ENCODE results near the gene TENM4. TPM values are rescaled to one million over a fixed set of nuclear protein-coding genes. Genes with fewer than 3 reads are reported as not detected.
A peak's percentile ranks its signal among the peaks of the same experiment; 100 is the strongest.

The TENM4 gene
- total RNA-seq, 1 donor = 10.4 TPM

DNA sequence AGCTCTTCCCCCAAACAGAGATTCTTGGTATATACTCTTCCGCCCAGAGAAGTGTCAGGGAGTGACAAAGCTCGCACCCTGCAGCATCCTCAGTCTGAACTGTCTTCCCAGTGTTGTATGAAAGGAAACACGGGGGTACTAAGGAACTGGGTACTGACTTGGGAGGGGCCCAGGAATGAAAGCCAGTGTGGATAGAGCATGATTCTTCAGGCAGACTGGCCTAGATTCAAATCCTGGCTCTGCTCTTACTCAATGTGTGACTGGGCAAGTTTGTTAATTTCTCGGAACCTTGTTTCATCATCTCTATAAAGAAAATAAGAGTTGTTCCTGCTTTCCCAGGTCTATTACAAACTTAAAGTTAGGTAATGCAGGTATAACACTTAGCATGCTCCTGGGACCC lies 600.2 kb downstream of the TENM4 start:
- H3K4me3 ChIP-seq (ENCODE audit: low read depth, low read length) = no peak overlapping the region
- DNase-seq (ENCODE audit: low read depth) = peak; percentile 64
- TF ChIP-seq, protein P1, sequence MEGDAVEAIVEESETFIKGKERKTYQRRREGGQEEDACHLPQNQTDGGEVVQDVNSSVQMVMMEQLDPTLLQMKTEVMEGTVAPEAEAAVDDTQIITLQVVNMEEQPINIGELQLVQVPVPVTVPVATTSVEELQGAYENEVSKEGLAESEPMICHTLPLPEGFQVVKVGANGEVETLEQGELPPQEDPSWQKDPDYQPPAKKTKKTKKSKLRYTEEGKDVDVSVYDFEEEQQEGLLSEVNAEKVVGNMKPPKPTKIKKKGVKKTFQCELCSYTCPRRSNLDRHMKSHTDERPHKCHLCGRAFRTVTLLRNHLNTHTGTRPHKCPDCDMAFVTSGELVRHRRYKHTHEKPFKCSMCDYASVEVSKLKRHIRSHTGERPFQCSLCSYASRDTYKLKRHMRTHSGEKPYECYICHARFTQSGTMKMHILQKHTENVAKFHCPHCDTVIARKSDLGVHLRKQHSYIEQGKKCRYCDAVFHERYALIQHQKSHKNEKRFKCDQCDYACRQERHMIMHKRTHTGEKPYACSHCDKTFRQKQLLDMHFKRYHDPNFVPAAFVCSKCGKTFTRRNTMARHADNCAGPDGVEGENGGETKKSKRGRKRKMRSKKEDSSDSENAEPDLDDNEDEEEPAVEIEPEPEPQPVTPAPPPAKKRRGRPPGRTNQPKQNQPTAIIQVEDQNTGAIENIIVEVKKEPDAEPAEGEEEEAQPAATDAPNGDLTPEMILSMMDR (IDR thresholded peaks at IDR 0.05; ENCODE audit: insufficient read depth, low read depth, low read length) = no peak

DNA sequence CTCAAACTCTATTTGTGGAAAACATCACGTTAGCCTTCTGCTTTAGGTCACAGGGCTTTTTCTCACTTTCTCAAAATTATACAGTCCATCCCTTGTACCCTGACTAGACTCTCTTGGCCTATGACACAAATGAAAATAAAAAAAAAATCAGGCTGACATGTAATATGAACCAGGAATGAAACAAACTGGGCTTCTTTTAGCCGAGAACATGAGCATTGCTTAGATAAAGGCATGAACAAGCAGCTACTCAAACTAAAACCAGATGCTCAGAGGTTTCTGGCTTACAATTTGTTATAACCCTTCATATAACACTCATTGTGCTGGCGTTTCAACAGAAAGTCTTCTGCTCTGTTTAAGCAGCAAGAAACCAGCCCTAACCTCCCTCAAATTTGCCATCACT lies 600.6 kb downstream of the TENM4 start:
- peak; percentile 75 for DNase-seq (ENCODE audit: low read depth)
- TF ChIP-seq, protein P1 (IDR thresholded peaks at IDR 0.05; ENCODE audit: insufficient read depth, low read depth, low read length) = no peak
- no peak overlapping the region for H3K4me3 ChIP-seq (ENCODE audit: low read depth, low read length)

DNA sequence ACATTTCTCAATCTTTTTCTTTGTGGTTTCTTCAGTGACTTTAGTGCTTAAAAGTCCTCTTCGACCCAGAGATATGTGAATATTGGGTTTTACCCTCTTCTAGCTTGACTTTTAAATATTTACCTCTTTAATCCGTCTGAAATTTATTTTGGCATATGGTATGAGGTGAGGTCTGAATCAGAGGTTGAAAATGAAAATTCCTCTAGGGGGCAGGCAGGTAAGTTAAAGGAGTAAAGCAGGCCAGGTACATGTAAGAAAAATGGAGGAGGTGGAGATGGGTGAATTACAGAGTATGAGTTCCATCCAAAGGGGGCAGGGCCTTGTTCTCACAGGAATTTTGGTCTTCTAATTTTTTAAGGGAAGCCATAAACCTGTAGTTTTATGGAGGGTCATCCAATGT lies 602.4 kb downstream of the TENM4 start:
- no peak for DNase-seq (ENCODE audit: low read depth)
- TF ChIP-seq, protein P1 (IDR thresholded peaks at IDR 0.05; ENCODE audit: insufficient read depth, low read depth, low read length) = no peak
- H3K4me3 ChIP-seq (ENCODE audit: low read depth, low read length) = no peak overlapping the region

DNA sequence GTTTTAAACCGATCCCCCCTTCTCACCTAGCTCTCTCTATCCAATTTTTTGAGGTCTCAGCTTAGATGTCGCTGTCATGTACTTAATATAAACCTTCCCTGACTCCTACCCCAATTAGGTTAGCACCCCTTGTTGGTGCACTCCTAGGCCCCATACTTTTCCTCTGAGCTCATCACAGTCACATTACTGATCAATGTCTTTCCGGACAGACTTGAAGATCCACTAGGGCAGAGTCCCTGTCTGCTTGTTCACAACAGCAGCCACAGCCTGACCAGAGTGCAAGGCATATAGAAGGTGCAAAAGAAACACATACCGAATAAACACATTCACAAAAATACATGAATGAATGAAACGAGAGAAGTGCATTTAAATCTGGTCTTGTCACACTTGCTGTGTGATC lies 605.2 kb downstream of the TENM4 start:
- no peak overlapping the region for H3K4me3 ChIP-seq (ENCODE audit: low read depth, low read length)
- TF ChIP-seq, protein P1 (IDR thresholded peaks at IDR 0.05; ENCODE audit: insufficient read depth, low read depth, low read length) = no peak
- DNase-seq (ENCODE audit: low read depth) = no peak

DNA sequence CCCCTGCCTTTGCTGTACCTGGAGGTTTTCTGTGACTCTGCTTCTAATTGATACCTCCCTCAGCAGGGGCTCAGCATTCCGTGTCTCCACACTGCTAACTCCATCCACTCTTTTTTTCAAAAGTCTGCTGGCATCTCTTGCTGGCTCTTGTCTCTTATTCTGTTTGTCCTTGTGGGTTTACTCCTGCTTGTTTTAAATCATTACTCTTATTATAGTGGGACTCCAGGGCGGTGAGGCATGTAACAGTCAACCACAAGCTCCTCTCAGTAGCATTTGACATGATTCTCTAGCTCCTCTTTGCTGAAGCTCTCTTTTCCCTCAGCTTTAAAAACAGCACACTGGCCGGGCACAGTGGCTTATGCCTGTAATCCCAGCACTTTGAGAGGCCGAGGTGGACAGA lies 605.9 kb downstream of the TENM4 start:
- TF ChIP-seq, protein P1 (IDR thresholded peaks at IDR 0.05; ENCODE audit: insufficient read depth, low read depth, low read length) = no peak
- DNase-seq (ENCODE audit: low read depth) = no peak
- no peak overlapping the region for H3K4me3 ChIP-seq (ENCODE audit: low read depth, low read length)

DNA sequence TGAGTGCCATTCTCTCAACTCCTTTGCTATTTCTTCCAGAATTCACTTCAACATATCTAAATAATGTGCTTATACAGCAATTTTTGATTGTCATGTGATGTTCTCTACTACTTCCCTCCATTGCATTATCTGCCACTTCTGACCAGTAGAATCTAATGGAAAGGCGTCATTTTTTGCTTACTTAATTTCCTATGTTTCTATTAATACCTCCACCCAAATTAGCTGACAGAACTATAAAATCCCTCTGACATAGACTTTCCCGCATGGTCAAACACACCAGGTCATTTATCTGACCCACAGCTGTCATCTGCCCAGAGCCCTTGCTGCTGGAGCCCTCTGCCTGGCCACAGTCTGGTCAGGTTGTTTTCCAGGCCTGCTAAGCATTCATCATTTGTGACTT lies 607.6 kb downstream of the TENM4 start:
- TF ChIP-seq, protein P1 (IDR thresholded peaks at IDR 0.05; ENCODE audit: insufficient read depth, low read depth, low read length) = no peak
- DNase-seq (ENCODE audit: low read depth) = no peak
- no peak overlapping the region for H3K4me3 ChIP-seq (ENCODE audit: low read depth, low read length)

DNA sequence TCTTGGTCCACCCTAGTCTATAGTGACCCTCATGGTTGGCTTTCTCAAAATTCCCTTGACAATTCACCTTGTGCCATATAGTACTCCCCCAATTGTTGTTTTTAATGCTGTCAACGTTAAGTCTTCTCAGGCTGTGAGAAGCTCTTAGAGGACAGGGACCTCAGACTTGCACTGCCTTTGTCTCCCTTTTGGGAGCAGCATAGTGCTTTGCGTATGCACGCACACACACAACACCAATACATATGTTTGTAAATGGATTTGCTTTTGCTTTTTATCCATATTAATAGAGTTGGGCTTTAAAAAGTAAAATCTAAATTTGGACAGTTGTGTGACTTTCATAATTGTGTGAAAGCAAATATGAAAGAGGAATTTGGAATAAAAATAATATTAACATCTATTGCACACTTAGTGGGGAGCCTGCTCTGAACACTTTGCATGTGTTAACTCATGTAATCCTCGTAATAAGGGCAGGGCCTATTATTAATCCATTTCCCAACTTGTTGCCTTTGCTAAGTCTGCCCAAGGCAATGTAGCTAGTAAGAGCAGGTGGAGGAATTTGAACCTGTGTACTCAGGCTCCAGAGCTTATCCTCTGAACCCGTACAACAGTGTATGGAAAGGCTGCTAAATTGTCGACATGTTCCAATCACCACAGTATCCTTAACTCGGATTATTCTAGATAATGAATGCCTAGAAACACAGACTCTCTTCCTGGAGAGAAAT lies 608.4 kb downstream of the TENM4 start:
- no peak overlapping the region for H3K4me3 ChIP-seq (ENCODE audit: low read depth, low read length)
- TF ChIP-seq, protein P1 (IDR thresholded peaks at IDR 0.05; ENCODE audit: insufficient read depth, low read depth, low read length) = no peak
- DNase-seq (ENCODE audit: low read depth) = no peak
